ENCODE data around the gene SETD1B.
"Not testable (repeated sequence)": the region's sequence is repeated elsewhere in the genome, so short reads cannot be mapped to it uniquely, and the experiment has no call there.

The SETD1B gene

GRCh38 chr12:121825041-121825523 is 21.3 kb downstream of the SETD1B start:
- peak; percentile 46 for DNase-seq (ENCODE audit: low spot score)

- no peak for DNase-seq (ENCODE audit: low spot score)
Observed at GRCh38 chr12:121826318-121827150, 22.7 kb downstream of the SETD1B start.

- peak; percentile 51 for DNase-seq (ENCODE audit: low spot score)
Observed at GRCh38 chr12:121827351-121828099, 23.7 kb downstream of the SETD1B start.

GRCh38 chr12:121828306-121828705 is 24.5 kb downstream of the SETD1B start:
- no peak for DNase-seq (ENCODE audit: low spot score)

DNA sequence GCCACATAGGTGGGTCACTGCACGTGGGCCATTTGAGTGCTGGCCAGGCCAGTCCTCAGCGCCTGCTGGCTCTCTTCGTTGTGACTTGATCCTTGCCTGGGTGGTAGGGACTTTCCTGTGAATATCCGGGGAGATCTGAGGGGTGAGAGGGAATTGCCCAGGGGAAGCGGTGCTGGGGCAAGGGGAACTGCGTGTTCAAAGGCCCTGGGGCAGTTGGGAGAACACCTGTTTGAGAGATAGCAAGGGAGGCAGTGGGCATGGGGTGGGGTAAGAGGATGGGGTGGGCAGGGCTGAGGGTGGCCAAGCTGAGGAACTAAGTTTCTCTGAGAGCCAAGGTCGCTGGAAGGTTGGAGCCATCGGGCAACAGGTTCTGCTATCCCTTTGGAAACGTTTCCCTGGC is 25.0 kb downstream of the SETD1B start:
- no peak for DNase-seq (ENCODE audit: low spot score)

- no peak for DNase-seq (ENCODE audit: low spot score)
Observed at GRCh38 chr12:121829250-121829918, 25.6 kb downstream of the SETD1B start.

DNA sequence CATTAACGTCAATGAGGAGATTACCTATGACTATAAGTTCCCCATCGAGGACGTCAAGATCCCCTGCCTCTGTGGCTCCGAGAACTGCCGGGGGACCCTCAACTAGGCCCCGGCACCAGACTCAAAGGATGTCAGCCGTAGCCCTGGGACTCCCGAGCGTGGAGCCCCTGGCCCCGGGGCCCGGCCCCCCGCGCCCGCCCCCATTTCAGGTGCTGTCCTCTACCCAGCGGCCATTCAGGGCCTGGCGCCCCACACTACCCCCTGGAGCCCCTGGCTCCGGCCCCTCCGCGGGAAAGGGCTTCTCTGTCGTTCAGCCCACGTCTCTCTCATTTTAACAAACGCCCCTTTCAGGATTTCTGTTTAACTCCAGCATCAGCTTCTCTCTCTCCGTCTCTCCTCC is 26.3 kb downstream of the SETD1B start:
- no peak for DNase-seq (ENCODE audit: low spot score)

- DNase-seq (ENCODE audit: low spot score) = no peak
Observed at GRCh38 chr12:121830588-121831265, 26.9 kb downstream of the SETD1B start.

- DNase-seq (ENCODE audit: low spot score) = no peak
Observed at GRCh38 chr12:121831571-121832245, 27.9 kb downstream of the SETD1B start.

DNA sequence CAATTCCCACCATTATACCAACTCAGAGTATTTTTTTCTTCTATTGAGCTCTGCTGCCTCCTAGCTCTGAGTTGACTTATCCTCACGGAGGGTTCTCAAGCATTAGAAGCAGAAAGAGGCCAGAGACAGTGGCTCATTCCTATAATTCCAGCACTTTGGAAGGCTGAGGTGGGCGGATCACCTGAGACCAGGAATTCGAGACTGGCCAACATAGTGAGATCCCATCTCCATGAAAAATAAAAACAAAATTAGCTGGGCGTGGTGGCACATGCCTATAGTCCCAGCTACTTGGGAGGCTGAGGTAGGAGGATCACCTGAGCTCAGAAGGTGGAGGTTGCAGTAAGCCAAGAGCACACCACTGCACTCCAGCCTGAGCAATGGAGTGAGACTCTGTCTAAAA is 33.9 kb downstream of the SETD1B start:
- no peak for DNase-seq (ENCODE audit: low spot score)

DNA sequence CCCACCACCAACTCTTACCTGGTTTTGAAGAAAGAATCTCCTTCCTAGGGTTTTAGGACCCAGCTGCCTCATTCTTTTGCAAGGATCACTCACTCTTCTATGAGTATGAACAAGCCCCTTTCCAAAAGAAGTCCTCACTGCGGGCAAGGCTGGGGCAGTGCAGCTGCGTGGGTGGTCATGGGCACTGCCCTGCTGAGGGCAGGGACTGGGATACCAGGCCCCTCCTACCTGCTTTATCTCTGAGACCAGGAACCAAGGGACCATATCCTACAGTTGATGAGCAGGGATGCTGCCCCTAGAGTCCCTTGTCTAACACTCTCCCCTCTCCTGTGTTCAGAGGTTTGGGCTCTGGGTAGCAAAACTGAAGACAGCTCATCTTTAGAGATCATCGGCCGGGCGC is 34.3 kb downstream of the SETD1B start:
- DNase-seq (ENCODE audit: low spot score) = no peak

DNA sequence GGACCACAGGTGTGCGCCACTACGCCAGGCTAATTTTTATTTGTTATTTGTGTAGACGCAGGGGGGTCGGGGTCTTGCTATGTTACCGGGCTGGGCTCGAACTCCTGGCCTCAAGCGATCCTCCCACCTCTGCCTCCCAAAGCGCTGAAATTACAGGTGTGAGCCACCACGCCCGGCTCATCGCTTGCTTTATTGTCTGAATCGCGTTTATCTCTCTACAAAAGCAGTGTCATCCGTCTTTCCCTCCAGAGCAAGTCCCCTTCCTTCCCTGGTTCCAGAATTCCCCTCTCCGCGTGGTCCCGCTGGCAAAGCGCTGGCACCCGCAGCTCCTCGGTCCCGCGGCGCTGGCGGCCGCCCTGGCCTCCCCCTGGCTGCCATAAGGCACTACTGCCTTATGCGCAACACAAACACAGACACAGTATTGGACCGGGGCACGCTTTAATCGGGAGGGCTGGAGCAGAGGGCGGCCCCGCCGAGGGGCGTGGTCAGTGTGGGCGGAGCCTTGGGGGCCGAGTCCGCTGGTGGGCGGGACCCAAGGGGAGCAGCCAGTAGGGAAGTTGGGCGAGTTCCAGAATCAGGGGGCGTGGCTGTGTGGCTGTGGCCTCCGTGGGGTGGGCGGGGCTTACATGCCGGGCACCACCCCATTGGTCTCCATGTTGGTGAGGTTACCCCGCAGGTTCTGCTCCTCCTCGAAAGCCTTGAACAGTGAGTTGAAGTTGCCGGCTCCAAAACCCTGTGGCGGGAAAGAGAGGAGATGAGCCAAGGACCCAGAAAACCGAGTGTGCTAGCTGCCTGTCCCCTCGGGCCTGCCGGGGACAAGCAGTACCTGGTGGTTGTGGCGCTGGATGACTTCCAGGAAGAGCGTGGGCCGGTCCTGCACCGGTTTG is 35.5 kb downstream of the SETD1B start:
- DNase-seq (ENCODE audit: low spot score) = peak; percentile 100

DNA sequence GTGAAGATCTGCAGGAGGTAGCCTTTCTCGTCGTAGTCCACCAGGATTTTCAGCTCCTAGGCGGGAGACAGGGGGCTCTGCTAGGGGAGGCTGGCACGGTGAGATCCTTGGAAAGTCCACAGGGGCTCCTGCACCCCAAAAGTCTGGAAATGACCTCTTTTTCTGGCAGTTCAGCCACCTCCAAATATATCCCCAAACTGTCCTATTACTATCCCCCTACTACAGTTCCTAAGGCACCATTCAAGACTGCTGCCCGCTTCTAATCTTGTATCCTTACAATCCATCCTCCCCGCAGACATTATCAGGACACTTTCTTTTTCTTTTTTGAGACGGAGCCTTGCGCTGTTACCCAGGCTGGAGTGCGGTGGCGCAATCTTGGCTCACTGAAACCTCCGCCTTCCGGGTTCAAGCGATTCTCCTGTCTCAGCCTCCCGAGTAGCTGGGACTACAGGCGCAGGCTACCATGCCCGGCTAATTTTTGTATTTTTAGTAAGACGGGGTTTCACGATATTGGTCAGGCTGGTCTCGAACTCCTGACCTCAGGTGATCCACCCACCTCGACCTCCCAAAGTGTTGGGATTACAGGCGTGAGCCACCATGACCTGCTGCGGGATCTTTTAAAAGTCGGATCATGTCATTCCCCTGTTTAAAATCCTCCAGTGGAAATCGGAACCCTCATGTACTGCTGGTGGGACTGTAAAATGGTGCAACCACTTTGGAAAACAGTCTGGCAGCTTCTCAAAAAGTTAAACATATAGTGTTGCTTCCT is 36.4 kb downstream of the SETD1B start:
- no peak for DNase-seq (ENCODE audit: low spot score)

DNA sequence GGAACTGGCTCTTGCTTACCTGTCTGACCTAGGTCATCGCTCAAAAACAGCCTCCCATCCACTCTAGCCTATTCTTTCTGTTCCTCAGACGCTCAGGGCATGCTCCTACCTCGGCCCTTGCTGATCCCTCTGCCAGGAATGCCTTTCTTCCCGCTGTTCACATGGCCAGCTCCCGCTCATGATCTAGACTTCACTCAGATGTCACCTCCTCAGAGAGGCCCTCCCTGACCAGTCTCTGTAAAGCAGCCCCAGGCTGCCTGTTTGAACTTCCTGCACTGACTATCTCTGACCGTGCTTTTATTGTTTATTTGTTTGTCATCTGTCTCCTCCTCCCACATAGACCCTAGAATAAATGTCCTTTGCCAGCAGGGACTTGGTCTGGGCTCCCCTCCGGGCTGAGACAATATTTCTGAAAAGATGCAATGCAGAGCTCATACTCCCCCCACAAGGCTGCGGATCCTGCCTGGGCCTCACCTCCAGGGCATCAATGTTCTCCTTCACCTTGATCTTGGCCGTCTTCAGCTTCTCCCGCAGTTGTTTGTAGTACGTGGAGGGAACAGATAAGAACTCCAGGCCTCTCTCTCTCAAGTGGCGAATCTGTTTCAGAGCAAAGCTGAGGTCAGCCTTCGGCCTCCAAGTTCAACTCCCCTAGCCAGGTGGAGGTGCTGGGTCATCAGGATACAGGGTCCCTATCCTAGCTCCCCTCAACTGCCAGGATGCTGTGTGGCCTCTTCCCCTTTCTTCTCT is 39.6 kb downstream of the SETD1B start:
- DNase-seq (ENCODE audit: low spot score) = no peak

DNA sequence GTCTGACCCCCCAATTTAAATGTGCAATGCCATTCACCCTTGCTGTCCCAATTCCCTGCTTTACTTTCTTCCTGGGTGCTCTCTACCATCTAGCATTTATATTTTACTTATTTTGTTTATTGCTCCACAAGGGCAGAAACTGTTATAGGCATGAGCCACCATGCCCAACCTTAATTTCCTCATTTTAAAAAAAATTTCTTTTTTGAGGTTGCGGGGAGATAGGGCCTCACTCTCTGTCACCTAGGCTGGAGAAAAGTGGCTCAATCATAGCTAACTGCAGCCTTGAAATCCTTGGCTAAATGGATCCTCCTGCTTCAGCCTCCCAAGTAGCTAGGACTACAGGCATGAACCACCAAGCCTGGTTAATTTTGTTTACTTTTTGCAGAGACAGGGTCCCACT is 41.9 kb downstream of the SETD1B start:
- no peak for DNase-seq (ENCODE audit: low spot score)

GRCh38 chr12:121849211-121849610 is 45.4 kb downstream of the SETD1B start:
- DNase-seq (ENCODE audit: low spot score) = no peak

GRCh38 chr12:121849665-121850064 is 45.9 kb downstream of the SETD1B start:
- DNase-seq (ENCODE audit: low spot score) = no peak

- not testable (repeated sequence) for DNase-seq (ENCODE audit: low spot score)
Observed at GRCh38 chr12:121852392-121852791, 48.6 kb downstream of the SETD1B start.

Measured in ecto neural progenitor cell (in vitro differentiated cells).